HG03469 (cell line): ENCODE results near the gene PDF.

Source experiments
- ATAC-seq: cut with Tn5 transposase; IDR thresholded peaks from one replicate; pipeline ENCODE4 v1.9.1; 2021; ENCODE audit warnings: mild to moderate bottlenecking, moderate library complexity, moderate number of reproducible peaks; ENCODE audit not compliant: unreplicated experiment

Gene PDF

GRCh38 chr16:69286941-69287713 lies 43.3 kb downstream of the PDF start:
- ATAC-seq: no peak

GRCh38 chr16:69285240-69285639 lies 45.1 kb downstream of the PDF start:
- no peak for ATAC-seq

- no peak for ATAC-seq
Measured at GRCh38 chr16:69283851-69284250, 46.5 kb downstream of the PDF start.

- ATAC-seq: no peak
Measured at GRCh38 chr16:69277413-69277812, 53.0 kb downstream of the PDF start.
